IMR-90 (cell line): ENCODE measurements around the gene HEXA.

ENCODE experiments used
- POLR2A ChIP-seq: IDR thresholded peaks from 2 replicates; pipeline ENCODE4 v1.6.1; 2012; ENCODE audit warnings: mild to moderate bottlenecking, low read depth, low read length
- RFX5 ChIP-seq: IDR thresholded peaks from 2 replicates; pipeline ENCODE4 v1.8.0; 2012; ENCODE audit warnings: low read depth, mild to moderate bottlenecking, low read length, moderate library complexity
- TF ChIP-seq, protein P1 (sequence below): conservative IDR thresholded peaks from 2 replicates; pipeline ENCODE4 v1.5.1; 2012; ENCODE audit warnings: mild to moderate bottlenecking, low read depth, low read length, improper control_type of control experiment

DNA sequence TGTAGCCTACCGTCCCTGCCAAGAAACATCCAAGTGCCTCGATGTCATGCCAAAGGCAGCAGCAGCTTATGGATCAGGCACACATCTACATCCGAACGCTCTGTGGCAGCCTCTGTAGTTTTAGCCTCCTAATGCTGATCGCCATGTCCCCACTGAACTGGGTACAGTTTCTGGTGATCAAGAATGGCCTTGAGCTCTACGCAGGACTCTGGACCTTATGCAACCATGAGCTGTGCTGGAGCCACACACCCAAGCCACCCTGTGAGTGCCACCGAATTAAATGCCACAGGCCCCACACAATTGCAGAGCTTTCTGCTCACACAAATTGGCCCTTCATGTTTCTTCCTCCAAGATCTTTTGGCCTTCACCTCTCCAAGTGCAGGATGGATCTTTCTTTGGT lies 22.8 kb upstream of the HEXA start:
- TF ChIP-seq RFX5, result no peak
- TF ChIP-seq POLR2A, result no peak
- TF ChIP-seq, protein P1, sequence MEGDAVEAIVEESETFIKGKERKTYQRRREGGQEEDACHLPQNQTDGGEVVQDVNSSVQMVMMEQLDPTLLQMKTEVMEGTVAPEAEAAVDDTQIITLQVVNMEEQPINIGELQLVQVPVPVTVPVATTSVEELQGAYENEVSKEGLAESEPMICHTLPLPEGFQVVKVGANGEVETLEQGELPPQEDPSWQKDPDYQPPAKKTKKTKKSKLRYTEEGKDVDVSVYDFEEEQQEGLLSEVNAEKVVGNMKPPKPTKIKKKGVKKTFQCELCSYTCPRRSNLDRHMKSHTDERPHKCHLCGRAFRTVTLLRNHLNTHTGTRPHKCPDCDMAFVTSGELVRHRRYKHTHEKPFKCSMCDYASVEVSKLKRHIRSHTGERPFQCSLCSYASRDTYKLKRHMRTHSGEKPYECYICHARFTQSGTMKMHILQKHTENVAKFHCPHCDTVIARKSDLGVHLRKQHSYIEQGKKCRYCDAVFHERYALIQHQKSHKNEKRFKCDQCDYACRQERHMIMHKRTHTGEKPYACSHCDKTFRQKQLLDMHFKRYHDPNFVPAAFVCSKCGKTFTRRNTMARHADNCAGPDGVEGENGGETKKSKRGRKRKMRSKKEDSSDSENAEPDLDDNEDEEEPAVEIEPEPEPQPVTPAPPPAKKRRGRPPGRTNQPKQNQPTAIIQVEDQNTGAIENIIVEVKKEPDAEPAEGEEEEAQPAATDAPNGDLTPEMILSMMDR, result no peak
